ENCODE results near the gene ACOT7.

Gene ACOT7

DNA sequence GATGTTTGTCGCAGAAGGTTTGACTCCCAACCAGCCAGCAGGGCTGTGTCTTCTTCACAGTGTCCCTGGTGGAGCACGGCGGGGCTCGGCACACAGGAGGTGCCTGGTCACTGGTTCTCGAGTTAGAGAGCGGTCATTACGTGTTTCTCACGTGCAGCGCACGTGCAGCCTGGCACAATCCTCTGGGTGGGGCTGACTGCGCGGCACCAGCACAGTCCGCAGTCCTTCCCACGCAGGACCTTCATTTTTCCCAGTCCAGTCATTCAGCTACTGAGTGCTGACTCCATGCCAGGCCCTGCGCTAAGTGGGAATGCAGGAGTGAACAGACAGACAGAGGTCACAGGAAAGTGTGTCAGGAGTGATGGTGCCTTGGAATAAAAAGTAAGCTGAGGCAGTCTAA is 86.5 kb downstream of the ACOT7 start:
- DNase-seq = no peak

- DNase-seq = no peak
These were observed 90.1 kb downstream of the ACOT7 start for GRCh38 chr1:6303397-6304012.

DNA sequence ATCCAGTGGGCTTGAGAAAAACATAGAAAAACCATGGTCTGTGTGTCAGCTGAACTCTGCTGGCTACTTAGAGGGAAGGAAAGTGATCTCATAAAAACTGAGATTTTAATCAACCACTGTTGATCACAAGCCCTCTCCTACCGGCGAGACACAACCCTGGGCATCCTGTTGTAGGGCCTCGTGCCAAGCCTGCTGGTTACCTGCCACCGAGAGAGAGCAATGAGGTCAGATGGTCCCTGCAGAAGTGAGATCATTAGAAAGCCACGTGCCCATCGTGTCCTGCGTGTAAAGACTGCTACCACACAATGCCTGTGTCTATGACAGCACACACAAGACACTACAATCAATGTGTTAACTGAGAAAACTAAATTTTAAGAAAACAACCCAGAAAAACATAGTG is 91.0 kb downstream of the ACOT7 start:
- DNase-seq = no peak

GRCh38 chr1:6301526-6301925 is 92.0 kb downstream of the ACOT7 start:
- no peak for DNase-seq

DNA sequence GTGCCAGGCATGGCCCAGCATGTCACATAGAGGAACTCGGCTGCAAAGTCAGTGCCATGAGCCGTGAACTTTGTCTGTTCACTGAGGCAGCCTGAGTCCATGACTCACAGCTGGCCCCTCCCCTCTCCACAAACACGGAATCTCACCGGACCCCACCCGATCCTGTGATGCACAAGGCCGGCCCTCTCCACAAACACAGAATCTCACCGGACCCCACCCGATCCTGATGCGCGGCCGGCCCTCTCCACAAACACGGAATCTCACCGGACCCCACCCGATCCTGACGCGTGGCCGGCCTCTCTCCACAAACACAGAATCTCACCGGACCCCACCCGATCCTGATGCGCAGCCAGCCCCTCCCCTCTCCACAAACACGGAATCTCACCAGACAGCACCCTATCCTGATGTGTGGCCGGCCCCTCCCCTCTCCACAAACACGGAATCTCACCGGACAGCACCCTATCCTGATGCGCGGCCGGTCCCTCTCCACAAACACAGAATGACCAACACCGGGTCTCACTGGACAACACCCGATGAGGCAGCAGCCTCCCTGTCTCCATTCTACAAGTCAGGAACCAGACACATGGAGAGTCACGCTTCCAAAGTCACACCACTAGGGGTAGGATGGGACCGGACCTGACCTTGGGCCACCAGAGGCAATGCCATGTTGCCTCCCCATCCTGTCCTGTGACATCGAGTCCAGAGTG is 93.1 kb downstream of the ACOT7 start:
- no peak for DNase-seq

DNA sequence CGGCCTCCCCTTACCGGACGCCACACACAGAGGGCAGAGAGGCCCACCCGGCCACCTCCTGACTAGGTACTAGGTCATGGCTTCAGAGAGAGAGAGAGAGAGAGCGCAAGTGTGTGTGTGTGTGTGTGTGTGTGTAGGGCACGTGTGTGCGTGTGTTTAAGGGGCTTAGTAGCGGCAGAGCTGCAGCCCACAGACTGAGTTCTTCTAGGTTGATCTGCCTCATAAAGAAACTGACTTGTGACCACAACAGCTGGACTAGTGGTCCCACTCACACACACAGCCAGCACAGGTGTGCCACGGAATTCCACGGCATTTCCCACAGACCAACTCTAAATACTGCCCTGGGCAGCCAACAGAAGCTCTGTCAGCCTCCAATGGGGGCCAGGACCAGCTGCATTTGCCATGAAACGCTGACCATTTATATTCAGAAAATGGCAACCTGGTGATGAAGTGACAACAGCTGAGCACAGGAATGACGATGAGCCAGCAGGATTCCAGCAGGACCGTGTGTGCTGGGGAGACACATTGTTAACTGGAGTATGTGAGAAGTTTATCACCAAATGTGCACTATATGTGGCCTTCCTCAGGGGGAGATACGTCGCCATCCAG is 93.9 kb downstream of the ACOT7 start:
- no peak for DNase-seq

GRCh38 chr1:6298940-6299465 is 94.6 kb downstream of the ACOT7 start:
- no peak for DNase-seq

DNA sequence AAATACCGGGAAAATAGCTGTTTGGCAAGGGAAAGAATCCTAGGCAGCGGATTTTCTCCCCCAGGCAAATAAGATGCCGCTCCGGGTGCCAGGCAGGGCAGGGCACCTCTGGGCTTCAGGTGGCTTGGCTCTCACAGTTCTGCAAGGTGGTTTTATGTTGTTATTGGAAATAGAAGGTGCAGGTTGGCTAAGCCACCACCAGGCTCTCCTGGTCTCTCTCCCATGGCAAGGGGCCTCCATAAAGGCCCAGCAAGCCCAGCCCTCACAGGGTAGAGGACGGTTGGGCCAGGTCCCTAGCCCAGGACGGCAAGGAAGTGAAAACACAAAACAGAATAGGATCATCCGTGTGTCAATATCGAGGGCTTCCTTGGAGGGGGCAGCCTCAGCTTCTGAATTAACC is 95.0 kb downstream of the ACOT7 start:
- DNase-seq = no peak

- DNase-seq = no peak
These were observed 97.7 kb downstream of the ACOT7 start for GRCh38 chr1:6295910-6296309.

- DNase-seq = no peak
These were observed 98.5 kb downstream of the ACOT7 start for GRCh38 chr1:6294890-6295556.

GRCh38 chr1:6294080-6294889 is 99.3 kb downstream of the ACOT7 start:
- DNase-seq = no peak

DNA sequence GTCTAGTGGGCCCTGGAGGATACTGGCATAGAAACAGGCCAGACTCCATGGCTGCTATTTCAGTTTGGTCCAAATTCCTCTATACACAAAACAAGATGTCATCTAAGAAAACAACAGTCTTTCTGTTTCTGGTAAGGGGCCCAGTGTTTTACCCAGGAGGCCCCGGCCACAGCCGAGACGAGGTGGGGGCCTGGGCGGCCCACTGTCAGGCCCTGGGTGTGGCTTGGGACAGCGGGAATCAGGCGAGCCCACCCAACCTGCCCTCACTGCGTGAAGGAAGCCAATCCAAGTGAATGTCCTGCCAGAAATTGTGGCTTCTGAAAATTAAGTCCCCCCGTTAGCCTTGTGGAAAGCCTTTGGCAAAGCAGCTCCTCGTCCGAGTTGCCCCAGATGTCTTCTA is 101.5 kb downstream of the ACOT7 start:
- DNase-seq = no peak

DNA sequence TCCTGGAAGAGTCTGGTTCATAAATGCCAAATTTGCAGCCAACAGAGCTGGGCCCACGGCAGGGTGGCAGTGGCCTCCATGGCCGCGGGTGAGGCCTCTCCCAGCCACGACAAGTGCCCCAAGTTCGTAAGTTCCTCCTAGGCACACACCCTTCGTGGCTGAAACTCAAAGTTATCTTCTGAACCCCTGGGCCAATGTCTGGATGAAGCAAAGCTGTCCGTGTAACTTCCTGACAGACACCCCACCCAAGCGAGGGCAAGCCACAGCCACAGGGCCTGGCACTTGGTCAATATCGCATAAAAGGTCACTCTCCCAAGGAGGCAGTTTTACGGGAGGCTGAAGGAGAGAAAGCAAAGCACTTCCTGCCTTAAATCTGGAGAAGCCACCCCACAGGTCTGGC is 104.9 kb downstream of the ACOT7 start:
- DNase-seq = no peak

GRCh38 chr1:6288026-6288425 is 105.5 kb downstream of the ACOT7 start:
- DNase-seq = no peak

DNA sequence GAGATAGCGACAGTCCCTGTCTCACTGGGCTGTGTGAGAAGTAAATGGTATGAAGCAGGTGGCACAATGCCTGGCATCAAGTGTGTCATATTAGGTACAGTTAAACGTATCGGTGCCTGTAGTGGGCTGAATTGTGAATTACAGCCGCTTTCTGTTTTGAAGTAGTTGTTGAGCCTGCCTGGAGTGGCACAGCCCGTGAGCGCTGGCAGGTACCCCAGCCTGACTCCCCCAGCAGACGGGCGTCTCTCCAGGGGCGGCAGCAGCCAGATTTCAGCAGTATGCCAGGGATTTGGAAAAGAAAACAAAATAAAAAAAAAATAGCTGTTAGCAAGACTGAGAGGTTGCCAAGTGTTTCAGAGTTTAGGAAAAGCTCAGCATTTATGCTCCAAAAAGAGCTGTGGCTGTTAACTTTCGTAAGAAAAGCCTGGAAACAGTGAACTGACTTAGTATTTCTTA is 106.1 kb downstream of the ACOT7 start:
- DNase-seq = no peak

- no peak for DNase-seq
These were observed 106.5 kb downstream of the ACOT7 start for GRCh38 chr1:6287029-6287428.

GRCh38 chr1:6286266-6286665 is 107.3 kb downstream of the ACOT7 start:
- DNase-seq = no peak

GRCh38 chr1:6285336-6285735 is 108.2 kb downstream of the ACOT7 start:
- DNase-seq = no peak

DNA sequence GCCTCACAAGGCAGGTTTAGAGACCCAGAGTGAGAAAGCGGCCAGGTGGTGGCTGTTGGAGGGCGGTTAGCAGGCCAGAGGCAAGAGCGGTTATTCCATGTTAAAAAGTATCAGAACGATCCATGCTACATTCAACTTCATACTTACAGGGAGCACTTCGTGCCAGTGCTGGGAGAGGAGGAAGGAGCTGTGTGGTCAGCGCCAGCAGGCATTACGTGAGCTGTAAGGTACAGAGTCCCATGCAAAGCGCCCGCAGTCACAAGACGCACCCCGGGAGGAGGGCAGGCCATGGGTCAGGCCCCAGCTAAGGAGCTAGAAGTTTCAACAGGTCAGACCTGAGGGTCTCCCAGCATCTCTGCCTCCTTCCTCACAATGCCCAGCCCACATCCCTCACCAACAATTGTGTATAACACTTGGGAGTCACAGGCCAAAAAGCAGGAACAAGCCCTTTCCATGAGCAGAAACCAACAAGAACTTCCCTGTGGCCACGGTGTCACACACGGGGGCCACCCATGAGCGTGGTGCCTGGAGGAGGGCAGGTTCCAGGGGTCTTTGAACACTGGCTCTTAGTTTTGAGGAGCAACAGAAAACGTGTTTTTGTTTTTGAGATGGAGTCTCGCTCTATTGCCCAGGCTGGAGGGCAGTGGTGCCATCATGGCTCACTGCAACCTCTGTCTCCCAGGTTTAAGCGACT is 110.8 kb downstream of the ACOT7 start:
- DNase-seq = no peak

- DNase-seq = no peak
These were observed 111.8 kb downstream of the ACOT7 start for GRCh38 chr1:6281511-6282402.

Measured in bone marrow (tissue), 2 donors.